HG03354 (cell line): ENCODE measurements around the gene BTBD19.

ENCODE experiments used
- ATAC-seq: cut with Tn5 transposase; IDR thresholded peaks from one replicate; pipeline ENCODE4 v1.9.1; 2021; ENCODE audit warnings: mild to moderate bottlenecking; ENCODE audit not compliant: unreplicated experiment, poor library complexity, severe bottlenecking

The BTBD19 gene

DNA sequence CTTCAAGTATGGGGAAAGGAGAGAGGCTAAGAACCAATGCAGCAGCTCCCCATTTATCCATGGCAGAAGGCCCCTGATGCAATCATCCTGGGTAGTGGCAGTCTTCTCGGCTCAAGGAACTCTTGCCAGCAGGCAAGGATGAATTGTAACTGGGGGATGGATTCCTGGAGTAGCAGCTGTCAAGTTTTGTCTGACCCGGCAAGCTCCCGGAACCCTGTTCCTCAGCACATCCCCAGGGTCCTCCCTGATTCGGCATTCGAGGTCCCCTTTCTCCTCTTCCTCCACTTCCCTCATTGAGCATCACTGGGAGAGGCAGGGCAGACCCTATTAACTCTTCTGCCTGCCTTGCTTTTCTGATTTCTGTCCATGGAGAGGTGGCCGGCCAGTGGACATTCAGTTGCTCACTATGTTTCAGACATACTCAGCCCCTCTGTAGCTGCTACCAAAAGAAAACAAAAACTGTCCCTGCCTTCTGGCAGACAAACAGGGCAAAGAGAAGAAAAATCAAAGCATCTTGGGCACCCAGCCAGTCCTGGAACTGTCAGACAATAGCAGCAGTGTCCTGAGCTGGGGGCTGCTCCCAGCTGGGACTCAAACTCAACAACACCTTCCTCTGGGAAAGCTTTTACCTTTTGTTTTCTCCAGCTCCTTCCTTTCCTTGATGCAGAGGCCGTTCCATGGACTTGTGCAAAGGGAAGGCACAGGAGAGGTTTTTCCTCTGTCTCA, 40.3 kb downstream of the BTBD19 start:
- ATAC-seq: no peak

DNA sequence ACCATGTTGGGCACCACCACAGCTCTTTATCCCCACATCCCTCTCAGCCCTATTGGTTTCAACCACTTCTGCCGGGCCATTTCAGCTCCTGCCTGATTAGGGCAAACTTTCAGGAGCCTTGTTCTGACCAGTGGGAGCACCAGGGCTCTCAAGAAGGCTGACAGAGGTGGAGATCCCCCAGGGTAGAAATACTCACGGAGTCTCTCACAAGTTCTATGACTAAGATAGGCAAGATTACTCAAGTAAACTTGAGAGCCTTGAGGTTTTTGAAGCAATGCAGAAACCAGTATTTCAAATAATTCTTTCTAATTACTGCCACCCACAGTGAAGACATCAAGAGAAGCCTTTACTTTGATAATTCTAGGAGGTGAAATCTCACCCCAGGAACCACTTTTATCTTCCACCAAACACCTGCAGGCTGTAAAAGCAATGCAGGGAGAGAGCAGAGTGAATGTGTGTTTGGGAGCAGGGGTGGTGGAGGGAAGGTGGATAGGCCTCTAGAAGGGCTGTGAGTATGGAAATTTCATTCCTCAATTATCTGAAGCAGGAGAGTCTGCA, 41.3 kb downstream of the BTBD19 start:
- ATAC-seq: no peak

DNA sequence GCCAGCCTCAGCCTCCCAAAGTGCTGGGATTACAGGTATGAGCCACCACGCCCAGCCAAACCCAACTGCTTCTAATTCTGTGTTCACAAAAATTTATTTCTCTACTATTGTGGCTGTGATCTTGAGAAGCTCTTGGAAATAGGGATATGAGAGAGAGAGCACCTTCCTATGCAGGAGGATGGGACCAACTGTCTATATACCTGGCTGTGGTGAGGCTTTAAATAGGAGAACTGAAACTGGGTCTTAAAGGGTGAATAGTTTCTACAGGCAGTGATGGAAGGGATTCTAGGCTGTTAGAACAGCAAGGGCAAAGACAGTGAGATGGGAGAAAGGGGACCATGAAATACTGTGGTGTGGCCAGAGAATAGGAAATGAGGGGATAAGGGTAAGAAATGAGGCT, 43.0 kb downstream of the BTBD19 start:
- no peak for ATAC-seq

DNA sequence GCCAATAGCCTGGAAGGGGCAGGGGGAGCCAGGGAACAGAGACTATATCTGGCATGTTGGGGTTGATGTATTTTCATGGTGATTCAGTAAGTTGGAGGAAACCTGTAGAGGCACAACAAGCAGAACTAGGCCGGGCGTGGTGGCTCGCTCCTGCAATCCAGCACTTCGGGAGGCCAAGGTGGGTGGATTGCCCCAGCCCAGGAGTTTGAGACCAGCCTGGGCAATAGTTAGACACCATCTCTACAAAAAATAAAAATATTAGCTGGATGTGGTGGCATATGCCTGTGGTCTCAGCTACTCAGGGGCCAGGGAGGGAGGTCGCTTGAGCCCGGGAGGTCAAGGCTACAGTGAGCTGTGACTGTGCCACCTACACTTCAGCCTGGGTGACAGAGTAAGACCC, 44.9 kb downstream of the BTBD19 start:
- ATAC-seq: no peak

DNA sequence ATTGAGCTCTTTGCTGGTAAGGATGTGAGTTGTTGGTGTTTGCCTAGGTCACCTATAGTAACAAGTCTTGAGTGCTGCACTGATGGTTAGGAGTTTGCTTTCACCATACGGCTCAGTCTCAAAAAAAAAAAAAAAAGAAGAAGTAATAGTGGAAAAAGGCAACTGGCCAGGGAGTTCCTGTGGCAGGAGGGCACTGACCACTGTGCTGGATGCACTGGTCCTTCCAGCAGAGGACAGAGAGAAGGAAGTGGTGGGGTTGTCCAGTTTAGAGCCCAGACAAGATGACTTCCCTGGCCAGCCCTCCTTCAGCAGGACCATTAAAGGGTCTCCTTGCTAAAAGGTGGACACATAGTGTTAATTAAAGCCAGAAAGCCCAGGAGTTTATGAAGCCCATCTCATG, 46.6 kb downstream of the BTBD19 start:
- ATAC-seq: no peak

DNA sequence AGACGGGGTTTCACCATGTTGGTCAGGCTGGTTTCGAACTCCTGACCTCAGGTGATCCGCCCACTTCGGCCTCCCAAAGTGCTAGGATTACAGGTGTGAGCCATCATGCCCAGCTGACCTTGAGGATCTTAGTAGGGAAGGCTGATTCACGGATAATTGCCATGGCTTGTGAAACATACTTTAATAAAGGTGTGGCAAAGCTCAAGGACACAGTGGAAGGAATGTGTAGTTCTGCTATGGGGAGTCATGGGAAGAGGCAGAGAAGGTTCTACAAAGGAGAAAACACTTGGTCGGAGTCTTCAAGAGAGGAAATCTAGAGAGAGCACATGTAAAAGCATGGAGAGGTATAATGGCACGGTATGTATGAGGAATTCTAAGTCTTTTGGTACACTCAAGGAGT, 47.4 kb downstream of the BTBD19 start:
- ATAC-seq: no peak

DNA sequence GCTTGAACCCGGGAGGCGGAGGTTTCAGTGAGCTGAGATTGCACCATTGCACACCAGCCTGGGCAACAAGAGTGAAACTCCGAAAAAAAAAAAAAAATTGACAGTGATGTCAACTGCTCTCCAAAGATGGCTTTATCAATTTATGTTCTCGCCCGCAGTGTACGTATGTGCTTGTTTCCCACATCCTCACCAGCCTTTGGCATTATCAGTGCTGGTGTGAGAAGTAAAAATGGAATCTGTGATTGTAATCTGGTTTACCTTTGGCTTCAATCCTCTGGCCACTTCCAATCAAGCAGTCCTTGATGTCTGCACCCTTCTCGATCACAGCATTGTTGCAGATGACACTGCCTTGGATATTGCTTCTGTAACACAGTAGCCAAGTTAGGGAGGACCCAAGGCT, 49.1 kb downstream of the BTBD19 start:
- ATAC-seq: no peak

DNA sequence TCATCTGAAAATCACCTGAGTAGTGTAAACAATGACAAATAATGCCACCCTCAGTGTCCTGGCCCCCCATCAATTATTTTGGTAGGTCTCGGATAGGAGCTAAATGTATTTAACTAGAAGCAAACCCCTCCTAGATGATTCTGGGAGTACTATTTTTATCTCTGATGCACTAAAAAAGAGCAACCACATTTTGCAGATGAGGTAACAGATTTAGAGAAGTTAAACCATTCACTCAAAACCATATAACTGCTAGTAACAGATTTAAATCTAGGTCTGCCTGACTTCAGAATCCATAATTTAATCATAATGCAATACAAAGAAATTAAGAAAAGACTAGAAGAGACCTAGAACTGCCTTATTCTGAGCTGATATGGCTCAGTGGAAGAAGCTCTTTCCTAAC, 52.0 kb downstream of the BTBD19 start:
- ATAC-seq: no peak

DNA sequence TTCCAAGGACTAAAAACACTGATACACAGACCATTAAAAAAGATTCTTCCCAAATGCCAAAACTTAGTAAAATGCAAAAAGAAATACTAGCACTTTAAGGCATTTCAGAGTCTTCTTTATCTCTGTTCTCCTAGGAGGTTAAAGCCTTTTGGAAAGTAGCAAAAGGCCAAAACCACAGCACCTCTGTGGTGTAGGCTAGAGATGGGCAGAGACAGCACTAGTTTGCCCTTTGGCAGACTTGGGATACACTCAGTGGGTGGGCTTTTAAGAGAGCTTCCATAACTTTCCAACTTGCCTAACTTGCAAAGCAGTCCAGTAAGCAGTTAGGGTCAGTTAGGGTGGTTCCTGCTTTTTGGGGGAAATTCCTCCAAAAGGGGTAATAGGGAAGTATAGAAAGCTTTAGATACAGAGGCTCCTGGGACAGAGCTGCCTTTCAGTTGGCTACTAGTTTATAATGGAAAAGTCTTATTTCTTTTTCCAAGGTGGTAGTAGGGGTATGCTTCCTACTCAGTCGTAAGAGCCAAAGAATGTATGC, 52.6 kb downstream of the BTBD19 start:
- no peak for ATAC-seq

DNA sequence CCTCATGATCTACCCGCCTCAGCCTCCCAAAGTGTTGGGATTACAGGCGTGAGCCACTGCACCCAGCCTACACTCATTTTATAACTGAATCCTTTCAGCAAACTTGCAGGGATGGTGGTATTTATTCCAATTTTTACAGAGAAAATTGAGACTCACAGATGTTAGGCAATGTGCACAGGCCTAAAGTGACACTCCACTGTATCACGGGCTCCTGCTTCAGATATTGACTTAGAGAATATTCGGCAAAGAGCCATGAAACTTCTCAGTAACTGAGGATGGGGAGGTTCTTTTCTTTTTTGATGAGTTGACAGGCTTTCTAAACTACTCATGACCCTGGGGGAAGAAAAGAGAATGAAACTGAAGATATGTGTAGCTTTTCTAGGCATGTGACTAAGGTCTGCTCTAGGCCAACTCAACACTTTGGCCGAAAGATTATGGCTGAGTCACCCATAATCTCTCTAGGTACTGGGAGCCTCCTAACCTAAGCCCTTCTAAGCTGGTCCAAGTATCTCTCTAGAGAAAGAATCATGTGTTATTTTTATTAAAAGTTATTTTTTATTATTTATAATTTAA, 54.6 kb downstream of the BTBD19 start:
- ATAC-seq: no peak
